GM21381 (cell line): ENCODE data around the gene CDKN2B-AS1.

Experiments used
- ATAC-seq: cut with Tn5 transposase; IDR thresholded peaks from one replicate; pipeline ENCODE4 v1.9.1; 2021; ENCODE audit warnings: mild to moderate bottlenecking, moderate library complexity; ENCODE audit not compliant: unreplicated experiment

Gene CDKN2B-AS1

DNA sequence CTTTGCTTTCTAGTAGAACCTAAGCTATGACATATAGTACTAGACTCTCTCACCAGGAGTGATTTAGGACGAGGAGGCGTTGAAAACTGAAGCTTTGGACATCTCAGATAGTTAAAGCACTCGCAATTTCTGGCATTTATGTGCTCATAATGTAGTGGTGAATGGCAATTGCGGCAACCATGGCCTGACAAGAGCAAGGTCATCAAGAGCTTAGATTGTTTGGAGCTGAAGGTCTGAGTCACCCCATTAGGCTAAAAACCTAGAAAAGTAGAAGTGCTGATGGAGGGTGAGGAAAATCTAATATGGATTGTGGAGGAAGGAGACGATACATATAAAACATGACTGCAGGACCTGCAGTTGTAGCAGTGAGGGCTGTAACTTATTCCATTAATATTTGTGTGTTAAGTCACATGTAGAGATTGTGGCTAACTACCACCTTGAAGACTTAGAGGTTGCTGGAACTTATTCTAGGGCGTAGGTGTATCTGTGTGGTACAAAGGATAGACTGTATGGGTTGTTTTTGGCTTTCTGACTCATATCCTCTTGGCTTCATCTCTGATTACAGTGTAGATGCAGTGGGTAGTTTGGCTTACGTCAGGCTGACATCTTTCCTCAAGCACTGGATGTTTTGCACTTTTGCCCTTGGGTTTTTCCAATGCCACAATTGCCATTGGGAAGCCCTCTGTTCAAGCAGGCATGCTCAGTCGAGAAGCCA, 153.4 kb downstream of the CDKN2B-AS1 start:
- ATAC-seq, result no peak

DNA sequence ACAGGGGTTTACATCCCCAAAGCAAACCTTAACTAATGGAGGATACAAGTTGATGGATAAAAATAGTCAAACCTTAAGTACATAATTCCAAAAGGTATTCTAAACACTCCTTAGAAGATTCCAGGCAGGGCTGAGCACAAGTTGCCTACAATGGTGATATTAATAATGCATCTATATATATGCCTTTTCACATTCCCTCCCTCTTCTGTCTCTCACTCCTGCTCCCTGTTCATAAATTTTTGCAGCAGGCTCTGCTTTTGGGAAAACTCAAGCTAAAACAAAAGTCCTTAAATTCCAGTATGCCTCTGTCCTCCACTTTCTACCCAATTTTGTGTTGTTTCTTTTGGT, 153.9 kb downstream of the CDKN2B-AS1 start:
- no peak for ATAC-seq

DNA sequence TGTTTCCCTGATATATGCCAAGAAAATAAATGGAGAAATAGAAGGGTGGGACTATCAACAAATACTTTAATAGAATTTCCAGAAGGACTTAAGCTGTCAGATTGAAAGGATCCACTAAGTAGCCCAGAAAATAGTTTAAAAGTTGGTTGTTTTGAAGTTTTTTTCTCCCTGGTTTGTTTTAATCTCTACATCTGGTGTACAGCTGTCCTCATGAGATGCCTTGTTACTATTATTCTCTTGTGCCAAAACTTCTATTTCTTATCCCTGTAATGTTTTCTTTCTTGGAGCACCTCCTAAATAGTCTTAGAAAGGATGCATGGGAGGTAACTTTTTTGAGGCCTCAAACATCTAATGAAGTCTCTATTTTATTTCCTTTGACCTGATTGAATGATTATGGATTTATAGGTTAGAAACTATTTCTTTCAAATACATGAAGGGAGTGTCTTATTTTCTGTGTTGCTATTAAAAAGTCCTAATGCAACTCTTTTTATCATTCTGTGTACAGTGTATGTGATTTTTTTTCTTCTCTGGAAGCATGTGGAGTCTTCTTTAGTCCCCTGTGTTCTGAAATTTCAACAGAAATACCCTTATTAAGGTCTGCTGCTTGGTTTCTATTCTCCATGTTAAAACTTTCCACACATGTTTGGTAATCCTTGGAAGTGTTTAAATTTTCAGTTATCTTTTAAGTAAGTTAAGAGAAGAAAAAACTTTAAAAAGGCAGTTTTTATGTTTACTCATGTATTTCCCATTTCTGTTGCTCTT, 154.5 kb downstream of the CDKN2B-AS1 start:
- no peak for ATAC-seq

DNA sequence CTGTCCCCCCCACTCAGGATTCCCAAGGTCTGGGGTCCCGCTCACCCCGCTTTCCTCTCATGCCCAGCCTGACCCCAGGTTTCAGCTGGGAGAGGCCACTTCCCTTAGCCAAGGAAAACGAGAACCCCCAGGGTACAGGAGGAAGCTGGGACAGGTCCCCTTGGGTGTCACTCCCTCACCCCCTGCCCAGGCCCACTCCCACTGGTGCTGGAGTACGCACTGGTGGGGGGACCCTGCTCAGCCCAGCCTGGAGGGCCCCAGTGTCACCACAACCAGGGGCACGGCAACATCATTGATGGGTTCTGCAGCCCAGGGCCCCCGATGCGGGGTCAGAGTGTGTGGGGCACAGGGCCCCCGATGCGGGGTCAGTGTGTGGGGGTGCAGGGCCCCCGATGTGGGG, 159.5 kb downstream of the CDKN2B-AS1 start:
- ATAC-seq, result no peak

DNA sequence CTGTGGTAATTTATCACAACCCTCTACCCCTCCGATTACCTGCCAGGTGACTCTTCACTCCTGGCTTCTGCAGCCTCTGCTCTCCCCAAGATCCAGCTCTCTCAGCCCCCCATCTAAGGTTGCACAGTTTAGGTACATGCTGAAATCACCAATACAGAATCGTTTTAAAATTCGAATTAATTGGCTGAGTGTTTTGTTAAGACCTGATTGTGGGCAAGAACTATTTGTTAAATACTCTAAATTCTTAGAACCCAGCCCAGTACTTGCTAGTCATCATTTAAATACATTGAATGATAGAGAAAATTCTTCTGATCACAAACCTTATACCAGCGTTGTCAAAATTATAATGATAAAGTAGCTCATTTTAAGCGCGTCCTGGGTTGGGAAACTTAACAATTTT, 162.0 kb downstream of the CDKN2B-AS1 start:
- no peak for ATAC-seq

DNA sequence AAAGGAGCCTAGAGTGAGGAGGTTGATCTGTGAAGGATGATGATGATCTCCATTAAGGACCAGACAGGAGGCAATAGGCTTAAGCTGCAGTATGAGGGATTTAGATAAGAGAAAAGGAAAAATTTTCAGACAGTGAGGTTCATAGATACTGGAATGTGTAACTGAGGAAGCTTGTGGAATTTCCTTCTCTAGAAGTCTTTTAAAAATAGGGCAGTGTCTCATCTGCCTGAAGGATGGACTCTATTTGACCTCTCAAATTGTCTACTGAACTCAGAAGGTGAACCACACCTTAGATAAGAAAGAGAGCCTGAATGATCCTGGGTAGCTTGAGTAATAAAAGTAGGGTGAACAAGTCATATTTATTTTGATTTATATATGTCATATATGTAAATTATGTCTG, 162.7 kb downstream of the CDKN2B-AS1 start:
- no peak for ATAC-seq

DNA sequence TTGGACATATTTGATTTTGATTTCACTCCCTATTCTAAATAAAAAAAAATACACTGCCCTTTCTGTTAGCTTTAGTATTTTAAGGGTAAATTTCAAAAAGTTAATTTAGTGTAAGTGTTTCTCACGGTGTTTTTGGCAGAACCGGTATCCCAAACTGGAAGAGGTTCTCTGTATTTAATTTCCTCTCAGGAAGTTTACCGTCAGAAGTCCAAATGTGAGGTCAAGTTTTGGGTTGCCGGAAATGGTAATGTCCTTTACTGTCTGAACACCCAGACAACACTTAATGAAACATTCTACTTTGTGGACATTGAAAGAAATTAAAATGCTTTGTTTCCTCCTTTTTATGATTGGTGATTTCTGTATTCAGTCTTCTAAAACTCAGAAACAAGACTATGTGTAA, 163.2 kb downstream of the CDKN2B-AS1 start:
- ATAC-seq, result no peak

DNA sequence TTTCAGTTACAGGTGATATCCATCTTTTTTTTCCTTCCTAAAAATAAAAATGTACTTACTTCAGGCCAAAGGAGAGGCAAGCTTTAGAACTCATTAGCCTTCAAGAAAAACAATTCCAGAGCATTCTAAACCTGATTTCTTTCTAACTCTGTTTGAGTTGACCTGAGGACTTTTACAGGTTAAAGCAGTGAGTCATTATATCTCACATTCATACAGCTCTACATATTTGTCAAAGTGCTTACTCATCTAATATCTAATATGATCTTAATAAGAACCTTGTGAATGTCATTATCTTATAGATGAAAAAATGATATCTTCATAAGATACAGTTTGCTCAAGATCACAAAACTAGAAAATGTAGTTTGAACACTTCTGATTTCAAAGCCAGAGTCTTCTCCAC, 163.7 kb downstream of the CDKN2B-AS1 start:
- no peak for ATAC-seq

DNA sequence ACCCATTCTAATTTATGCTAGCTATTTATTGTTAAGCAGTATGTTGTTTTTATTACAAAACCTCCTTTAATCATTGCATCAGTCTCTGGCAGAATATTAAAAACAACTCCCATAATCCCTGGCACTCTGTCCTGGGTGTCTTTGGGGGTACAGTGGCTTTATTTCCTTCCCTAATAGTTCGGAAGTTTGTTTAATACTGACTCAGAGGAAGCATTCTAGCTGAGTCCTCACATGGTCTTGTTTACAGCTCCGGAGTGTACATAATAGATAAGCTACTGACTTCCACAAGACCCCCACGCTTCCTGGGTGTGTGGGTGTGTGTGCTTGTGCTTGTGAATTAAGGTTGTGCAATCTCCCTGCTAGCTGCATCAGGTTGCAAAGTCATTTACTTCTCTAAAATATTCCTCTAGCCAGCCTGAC, 164.3 kb downstream of the CDKN2B-AS1 start:
- ATAC-seq, result no peak

DNA sequence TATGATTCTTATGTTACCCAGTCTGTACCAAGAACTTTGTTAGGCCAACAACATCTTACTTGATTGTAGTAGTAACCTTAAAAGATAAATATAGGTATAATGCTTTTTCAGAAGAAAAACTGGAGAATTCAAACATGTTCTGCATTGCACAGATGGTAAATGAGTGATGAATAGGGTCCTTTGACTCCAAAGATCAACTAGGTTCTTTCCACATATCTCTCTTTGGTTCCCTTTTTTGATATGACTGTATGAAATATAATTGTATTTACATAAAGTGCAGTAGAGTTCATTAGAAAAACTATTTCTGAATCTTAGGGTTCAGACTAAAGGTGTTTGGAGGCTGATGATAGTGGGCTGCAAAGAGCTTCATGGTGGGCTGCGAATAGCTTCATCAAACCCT, 165.0 kb downstream of the CDKN2B-AS1 start:
- no peak for ATAC-seq

DNA sequence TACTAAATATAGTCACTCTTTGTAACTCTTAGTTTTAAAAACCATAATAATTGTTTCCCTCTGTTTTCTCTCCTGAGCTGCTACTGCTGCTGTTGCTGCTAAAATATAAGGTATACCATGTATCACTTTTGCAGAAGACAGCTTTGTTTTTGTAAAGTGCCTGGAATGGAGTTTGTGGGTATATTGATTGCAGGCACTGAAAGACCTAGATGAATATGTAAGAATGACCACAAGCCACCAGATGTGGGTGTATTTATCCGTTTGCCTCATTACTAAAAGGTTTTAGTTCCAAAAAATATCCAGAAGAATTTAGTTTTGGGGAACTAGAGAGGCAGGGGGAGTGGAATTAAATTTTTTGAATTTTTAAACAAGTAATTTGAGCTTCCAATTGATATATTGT, 165.6 kb downstream of the CDKN2B-AS1 start:
- ATAC-seq, result no peak

DNA sequence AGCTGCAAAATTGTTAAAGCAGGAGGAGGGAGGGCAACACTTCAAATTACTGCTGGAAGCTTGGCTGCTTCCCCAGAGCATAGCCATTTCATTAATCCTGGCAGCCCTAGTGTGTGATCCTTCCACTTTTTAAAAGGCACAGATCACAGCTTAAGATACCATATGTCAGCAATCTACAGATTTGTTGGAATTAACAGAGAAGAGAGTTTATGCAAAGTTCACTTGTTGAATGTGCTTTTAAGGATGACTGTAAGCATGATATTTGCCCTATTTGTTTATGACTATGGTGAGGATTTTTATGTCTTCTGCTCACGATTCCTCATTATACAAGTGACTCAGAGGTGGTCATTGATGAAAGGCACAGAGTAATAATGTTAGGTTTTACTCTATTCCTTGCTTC, 170.6 kb downstream of the CDKN2B-AS1 start:
- no peak for ATAC-seq

DNA sequence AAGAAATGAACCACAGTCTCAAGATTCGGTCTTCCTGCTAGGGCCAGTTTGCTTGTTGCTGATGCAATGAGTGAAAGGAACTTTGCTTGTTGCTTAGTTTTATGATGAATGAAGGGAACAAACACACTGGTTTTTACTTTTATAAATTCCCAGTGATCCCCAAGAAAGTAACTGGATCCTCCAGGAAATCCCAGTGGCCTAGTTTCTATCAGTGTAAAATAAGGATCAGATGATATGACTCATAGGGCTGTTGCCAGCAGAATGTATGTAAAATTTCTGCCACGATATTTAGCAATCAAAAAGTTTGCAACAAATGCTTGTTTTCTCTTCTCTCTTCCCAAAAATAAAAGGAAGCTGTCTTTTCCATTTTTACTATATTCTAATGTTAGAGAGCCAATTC, 174.7 kb downstream of the CDKN2B-AS1 start:
- no peak for ATAC-seq

DNA sequence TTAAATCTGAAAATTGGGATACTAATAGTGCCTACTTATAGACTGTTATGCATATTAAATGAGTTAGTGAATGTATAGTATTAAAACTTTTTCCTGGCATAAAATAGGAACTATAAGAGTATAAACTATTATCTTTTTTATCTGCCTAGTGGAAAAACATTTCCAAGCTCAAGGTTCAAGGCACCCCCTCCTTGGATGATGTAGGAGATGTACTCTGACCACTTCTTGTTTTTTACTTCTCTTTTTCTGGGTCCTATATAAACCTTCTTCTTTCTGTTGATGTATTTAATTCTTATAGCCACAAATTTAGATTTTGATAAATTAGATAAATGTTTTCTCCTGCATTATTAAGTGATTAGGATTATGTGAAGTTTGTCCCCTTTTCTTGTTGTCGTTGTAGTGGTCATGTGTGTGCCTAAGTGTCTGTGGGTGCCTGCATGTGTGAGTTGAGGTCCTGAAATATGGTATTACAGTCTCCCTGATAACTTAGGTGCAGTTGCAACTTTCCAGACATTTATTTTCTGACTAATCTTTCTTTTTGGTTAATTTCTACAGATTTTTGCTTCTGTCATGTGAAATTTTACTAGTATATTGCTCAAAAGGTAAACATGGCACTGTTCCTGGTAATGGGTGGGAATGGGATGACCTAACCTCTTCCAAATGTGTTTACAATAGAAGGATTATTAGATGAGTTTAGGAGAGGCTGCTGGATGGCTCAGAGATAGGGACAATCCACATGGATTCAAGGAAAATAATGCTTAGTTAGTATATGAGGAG, 175.3 kb downstream of the CDKN2B-AS1 start:
- ATAC-seq, result no peak
